NB4 (cell line): ENCODE data around the gene BCAS3.

Experiments used
- DNase-seq: peaks from one replicate; pipeline ENCODE4 v3.0.0; 2010; ENCODE audit warnings: low read depth
- H3K4me3 ChIP-seq: one replicate; pipeline ENCODE4 v1.5.1; 2011; ENCODE audit warnings: mild to moderate bottlenecking, low read depth, low read length, moderate library complexity
- MYC ChIP-seq: IDR thresholded peaks from 2 replicates; pipeline ENCODE4 v1.6.1; 2011; ENCODE audit warnings: low read depth, low read length
- POLR2A ChIP-seq: IDR thresholded peaks from 2 replicates; pipeline ENCODE4 v1.6.1; 2011; ENCODE audit warnings: mild to moderate bottlenecking; ENCODE audit not compliant: insufficient read length; ENCODE audit errors: extremely low read depth
- TF ChIP-seq, protein P1 (sequence below): IDR thresholded peaks from one replicate; pipeline ENCODE4 v1.5.1; 2012; ENCODE audit warnings: low read depth, low read length
- TF ChIP-seq, protein P2 (sequence below): IDR thresholded peaks from 2 replicates; pipeline ENCODE4 v1.6.1; 2011; ENCODE audit warnings: low read depth, low read length

Gene BCAS3

DNA sequence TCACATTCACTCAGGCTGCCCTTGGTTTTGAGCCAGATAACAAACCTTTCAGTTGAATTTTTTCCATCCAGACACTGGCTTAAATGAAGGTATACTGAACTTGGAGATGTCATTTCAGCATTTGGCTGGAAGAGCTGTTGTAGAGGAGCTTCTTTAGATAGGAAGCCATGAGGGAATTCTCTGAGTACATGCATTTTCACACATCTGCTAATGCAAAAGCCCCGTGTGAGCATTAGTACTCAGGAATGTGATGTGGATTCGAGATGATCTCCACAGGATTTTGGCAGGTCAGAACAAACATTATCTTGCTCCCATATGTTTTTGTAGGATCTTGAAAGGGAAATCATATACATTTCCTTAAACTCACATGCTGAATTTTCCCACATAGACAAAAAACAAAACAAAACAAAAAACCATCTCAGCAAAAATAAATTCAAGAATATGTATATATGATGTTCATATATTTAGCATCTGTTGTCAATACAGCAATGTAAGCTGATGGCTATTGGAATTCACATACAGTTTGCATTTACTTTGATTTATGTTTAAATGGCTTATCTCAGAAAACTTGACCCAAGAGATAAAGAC is 444.8 kb downstream of the BCAS3 start:
- no peak for DNase-seq
- H3K4me3 ChIP-seq = no peak overlapping the region
- TF ChIP-seq POLR2A (no peak), MYC (no peak)
- TF ChIP-seq, protein P1, sequence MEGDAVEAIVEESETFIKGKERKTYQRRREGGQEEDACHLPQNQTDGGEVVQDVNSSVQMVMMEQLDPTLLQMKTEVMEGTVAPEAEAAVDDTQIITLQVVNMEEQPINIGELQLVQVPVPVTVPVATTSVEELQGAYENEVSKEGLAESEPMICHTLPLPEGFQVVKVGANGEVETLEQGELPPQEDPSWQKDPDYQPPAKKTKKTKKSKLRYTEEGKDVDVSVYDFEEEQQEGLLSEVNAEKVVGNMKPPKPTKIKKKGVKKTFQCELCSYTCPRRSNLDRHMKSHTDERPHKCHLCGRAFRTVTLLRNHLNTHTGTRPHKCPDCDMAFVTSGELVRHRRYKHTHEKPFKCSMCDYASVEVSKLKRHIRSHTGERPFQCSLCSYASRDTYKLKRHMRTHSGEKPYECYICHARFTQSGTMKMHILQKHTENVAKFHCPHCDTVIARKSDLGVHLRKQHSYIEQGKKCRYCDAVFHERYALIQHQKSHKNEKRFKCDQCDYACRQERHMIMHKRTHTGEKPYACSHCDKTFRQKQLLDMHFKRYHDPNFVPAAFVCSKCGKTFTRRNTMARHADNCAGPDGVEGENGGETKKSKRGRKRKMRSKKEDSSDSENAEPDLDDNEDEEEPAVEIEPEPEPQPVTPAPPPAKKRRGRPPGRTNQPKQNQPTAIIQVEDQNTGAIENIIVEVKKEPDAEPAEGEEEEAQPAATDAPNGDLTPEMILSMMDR = no peak
- TF ChIP-seq, protein P2, sequence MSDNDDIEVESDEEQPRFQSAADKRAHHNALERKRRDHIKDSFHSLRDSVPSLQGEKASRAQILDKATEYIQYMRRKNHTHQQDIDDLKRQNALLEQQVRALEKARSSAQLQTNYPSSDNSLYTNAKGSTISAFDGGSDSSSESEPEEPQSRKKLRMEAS = no peak

DNA sequence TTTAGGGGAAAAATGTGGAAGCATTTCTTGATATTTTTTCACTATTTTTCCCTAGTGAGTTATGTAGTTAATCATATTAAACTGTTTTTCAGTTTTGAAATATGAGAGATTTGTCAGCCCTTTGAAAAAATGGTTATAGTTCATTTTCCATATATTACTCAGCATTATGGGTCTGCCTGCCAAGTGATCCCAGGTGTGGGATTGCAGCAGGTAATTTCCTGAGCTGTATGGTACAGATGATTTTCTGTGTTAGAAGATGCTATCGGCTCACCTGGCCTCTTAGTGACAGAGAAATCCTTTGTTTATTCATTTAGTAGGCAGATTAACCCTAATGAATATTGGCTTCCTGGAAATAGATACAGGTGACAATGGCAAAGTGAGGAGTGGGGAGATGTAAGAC is 446.9 kb downstream of the BCAS3 start:
- no peak for TF ChIP-seq MYC
- TF ChIP-seq POLR2A = no peak
- TF ChIP-seq, protein P2 = no peak
- TF ChIP-seq, protein P1 = no peak
- no peak overlapping the region for H3K4me3 ChIP-seq
- DNase-seq = no peak

DNA sequence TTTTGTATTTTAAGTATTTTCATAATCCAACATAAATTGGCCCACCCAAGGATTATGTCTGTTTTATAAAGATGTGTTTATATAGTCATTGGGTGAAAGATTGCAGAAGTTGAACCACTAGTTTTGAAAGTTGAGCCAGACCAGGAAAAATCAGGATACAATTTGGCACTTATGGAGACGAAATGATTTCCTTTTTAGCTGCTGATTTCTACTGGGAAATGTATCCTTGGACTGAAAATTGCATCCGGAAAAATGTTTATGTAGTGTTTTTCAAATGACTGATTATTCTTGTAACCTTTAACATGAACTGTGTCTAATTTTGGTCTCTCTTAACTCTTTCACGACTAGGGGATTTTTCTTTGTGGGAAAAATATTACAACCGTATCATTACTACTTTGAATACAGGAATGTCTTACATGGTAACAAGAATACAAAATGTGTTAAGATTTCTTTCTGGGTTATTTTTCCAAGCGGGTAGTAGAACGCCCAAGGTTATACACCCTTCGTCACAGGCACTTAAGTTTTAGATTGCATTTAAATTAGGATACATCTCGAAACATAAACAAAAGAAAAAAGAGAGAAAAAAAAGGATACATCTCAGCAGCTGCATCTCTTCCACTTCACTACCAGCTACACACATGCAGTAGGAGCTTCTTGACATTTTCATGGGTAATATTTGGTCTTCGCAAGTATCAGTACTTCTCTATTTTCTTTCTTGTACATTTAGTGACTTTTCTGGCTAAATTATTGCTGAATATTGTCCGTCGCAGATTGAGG is 449.0 kb downstream of the BCAS3 start:
- DNase-seq = no peak
- no peak overlapping the region for H3K4me3 ChIP-seq
- TF ChIP-seq, protein P1 = no peak

DNA sequence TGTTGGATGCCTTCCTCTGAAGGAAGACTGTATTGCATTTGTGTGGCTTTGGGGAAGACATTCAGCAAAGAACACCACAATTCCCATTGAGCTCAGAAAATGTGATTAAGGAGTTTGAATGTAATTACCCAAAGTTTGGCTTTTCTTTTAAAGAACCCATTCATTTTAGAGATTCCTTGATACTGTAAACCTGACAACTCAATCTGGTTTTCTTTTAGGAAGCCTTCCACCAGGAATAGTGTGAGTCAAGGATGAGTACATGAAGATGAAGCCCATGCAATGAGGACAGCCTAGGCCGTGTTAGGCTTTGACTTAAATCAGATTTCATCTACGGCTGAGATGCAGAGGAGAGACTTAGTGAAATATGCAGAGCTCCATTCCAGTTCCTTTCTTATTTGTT is 450.3 kb downstream of the BCAS3 start:
- DNase-seq = no peak
- H3K4me3 ChIP-seq = no peak overlapping the region
- TF ChIP-seq, protein P1 = no peak
- no peak for TF ChIP-seq MYC
- TF ChIP-seq, protein P2 = no peak
- TF ChIP-seq POLR2A = no peak

DNA sequence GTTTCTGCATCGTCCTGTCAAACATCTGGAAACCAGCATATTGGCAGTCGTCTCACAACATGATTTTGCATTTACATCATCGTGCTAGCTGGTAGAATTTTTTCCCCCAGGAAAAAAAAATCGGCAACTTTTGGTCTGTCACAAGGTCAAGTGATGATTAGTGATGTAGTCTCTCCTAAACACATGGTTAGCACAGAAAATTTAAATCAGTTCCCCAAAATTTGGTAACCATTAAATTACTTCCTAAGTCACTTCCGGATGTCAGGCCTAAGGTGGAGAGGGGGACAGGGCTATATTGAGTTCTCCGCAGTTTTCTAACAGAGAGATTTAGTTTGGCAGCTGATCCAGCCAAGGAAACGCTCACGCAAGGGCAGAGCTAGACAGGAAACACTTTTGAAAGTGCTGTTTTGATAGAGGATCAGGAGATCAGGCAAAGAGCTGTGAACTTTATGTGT is 451.0 kb downstream of the BCAS3 start:
- TF ChIP-seq, protein P1 = no peak
- TF ChIP-seq, protein P2 = no peak
- TF ChIP-seq POLR2A = no peak
- no peak for TF ChIP-seq MYC
- no peak overlapping the region for H3K4me3 ChIP-seq
- no peak for DNase-seq
